Activated CD8-positive, alpha-beta memory T cell treated with anti-CD3 and anti-CD28 coated beads, Interleukin-2, amount 50 U/mL, for 4 hours (primary cell): ENCODE measurements around the gene MSH3.
A peak's percentile ranks its signal among the peaks of the same experiment; 100 is the strongest.

Experiments used
- DNase-seq: peaks from one replicate; pipeline ENCODE4 v3.0.0-alpha.2; 2020

Gene MSH3

GRCh38 chr5:80654391-80655230, at the start of gene MSH3, which contains the start of gene DHFR:
TSS of gene MSH3 (plus strand) at chr5:80654652. CDS start at chr5:80654728, 76 bp downstream.
TSS of gene DHFR (minus strand) at chr5:80654983. CDS start at chr5:80654489, 494 bp downstream.
- DNase-seq = peak; percentile 85

GRCh38 chr5:80607343-80607742, 47.1 kb upstream of the MSH3 start:
- DNase-seq = no peak

GRCh38 chr5:80607832-80608231, 46.6 kb upstream of the MSH3 start:
- no peak for DNase-seq

- no peak for DNase-seq
Measured at GRCh38 chr5:80608731-80609130, 45.7 kb upstream of the MSH3 start.

GRCh38 chr5:80609692-80610091, 44.8 kb upstream of the MSH3 start:
- DNase-seq = no peak

- DNase-seq = no peak
Measured at GRCh38 chr5:80615266-80615914, 39.1 kb upstream of the MSH3 start.

GRCh38 chr5:80618438-80618837, 36.0 kb upstream of the MSH3 start:
- DNase-seq = no peak

GRCh38 chr5:80619086-80619485, 35.4 kb upstream of the MSH3 start:
- DNase-seq = no peak

- no peak for DNase-seq
Measured at GRCh38 chr5:80620211-80620610, 34.2 kb upstream of the MSH3 start.

- no peak for DNase-seq
Measured at GRCh38 chr5:80622756-80623155, 31.7 kb upstream of the MSH3 start.

GRCh38 chr5:80623999-80624398, 30.5 kb upstream of the MSH3 start:
- no peak for DNase-seq

GRCh38 chr5:80625230-80625629, 29.2 kb upstream of the MSH3 start:
- no peak for DNase-seq

GRCh38 chr5:80629281-80629680, 25.2 kb upstream of the MSH3 start:
- DNase-seq = no peak

GRCh38 chr5:80631278-80632259, 22.9 kb upstream of the MSH3 start:
- no peak for DNase-seq

- DNase-seq = no peak
Measured at GRCh38 chr5:80632700-80633099, 21.8 kb upstream of the MSH3 start.

GRCh38 chr5:80634193-80634592, 20.3 kb upstream of the MSH3 start:
- no peak for DNase-seq

GRCh38 chr5:80641353-80641752, 13.1 kb upstream of the MSH3 start:
- DNase-seq = no peak

GRCh38 chr5:80644900-80645299, 9.6 kb upstream of the MSH3 start:
- no peak for DNase-seq

- DNase-seq = no peak
Measured at GRCh38 chr5:80646926-80647325, 7.5 kb upstream of the MSH3 start.

- no peak for DNase-seq
Measured at GRCh38 chr5:80653502-80653901, 950 bp upstream of the MSH3 start.

- peak; percentile 17 for DNase-seq
Measured at GRCh38 chr5:80654054-80654390, 430 bp upstream of the MSH3 start.

GRCh38 chr5:80655231-80655774, 851 bp downstream of the MSH3 start:
- no peak for DNase-seq

- DNase-seq = no peak
Measured at GRCh38 chr5:80656425-80656824, 2.0 kb downstream of the MSH3 start.
